ENCODE results near the gene HUWE1.

DNA sequence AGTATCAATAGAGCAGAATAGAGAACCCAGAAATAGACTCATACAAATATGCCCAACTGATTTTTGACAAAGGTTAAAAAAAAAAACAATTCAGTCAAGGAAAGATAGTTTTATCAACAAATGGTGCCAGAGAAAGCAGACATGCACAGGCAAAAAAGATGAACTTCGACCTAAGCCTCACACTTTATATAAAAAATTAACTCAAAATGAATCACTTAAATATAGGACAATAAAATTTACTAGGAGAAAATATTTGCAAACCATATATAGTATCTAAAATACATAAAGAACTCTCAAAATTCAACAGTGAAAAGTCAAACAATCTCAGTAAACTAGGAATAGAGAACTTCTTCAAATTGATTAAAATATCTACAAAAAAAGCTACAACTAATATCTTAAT, 29.7 kb downstream of the HUWE1 start:
- no peak for TF ChIP-seq EZH2 (IDR thresholded peaks at IDR 0.05; ENCODE audit: insufficient read depth, low read length)
- TF ChIP-seq, protein P1, sequence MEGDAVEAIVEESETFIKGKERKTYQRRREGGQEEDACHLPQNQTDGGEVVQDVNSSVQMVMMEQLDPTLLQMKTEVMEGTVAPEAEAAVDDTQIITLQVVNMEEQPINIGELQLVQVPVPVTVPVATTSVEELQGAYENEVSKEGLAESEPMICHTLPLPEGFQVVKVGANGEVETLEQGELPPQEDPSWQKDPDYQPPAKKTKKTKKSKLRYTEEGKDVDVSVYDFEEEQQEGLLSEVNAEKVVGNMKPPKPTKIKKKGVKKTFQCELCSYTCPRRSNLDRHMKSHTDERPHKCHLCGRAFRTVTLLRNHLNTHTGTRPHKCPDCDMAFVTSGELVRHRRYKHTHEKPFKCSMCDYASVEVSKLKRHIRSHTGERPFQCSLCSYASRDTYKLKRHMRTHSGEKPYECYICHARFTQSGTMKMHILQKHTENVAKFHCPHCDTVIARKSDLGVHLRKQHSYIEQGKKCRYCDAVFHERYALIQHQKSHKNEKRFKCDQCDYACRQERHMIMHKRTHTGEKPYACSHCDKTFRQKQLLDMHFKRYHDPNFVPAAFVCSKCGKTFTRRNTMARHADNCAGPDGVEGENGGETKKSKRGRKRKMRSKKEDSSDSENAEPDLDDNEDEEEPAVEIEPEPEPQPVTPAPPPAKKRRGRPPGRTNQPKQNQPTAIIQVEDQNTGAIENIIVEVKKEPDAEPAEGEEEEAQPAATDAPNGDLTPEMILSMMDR (IDR thresholded peaks at IDR 0.05; ENCODE audit: insufficient read depth, low read depth, low read length), result no peak
